GM12891 (cell line): Measurements from ENCODE around the gene GPR162.
A peak's percentile ranks its signal among the peaks of the same experiment; 100 is the strongest.

ENCODE experiments used
- POLR2A ChIP-seq: IDR thresholded peaks from 2 replicates; pipeline ENCODE4 v1.6.1; 2011; ENCODE audit warnings: low read depth, low read length, control low read depth
- POLR2AphosphoS5 ChIP-seq: IDR thresholded peaks from 2 replicates; pipeline ENCODE4 v1.6.1; 2011; ENCODE audit warnings: low read depth, low read length, control low read depth
- POU2F2 ChIP-seq: IDR thresholded peaks from 2 replicates; pipeline ENCODE4 v1.6.1; 2011; ENCODE audit warnings: low read depth, mild to moderate bottlenecking, control low read depth, low read length, moderate library complexity
- SPI1 ChIP-seq: IDR thresholded peaks from 2 replicates; pipeline ENCODE4 v1.6.1; 2011; ENCODE audit warnings: low read depth, low read length, control low read depth
- TAF1 ChIP-seq: IDR thresholded peaks from 2 replicates; pipeline ENCODE4 v1.6.1; 2011; ENCODE audit warnings: low read depth, low read length, control low read depth

DNA sequence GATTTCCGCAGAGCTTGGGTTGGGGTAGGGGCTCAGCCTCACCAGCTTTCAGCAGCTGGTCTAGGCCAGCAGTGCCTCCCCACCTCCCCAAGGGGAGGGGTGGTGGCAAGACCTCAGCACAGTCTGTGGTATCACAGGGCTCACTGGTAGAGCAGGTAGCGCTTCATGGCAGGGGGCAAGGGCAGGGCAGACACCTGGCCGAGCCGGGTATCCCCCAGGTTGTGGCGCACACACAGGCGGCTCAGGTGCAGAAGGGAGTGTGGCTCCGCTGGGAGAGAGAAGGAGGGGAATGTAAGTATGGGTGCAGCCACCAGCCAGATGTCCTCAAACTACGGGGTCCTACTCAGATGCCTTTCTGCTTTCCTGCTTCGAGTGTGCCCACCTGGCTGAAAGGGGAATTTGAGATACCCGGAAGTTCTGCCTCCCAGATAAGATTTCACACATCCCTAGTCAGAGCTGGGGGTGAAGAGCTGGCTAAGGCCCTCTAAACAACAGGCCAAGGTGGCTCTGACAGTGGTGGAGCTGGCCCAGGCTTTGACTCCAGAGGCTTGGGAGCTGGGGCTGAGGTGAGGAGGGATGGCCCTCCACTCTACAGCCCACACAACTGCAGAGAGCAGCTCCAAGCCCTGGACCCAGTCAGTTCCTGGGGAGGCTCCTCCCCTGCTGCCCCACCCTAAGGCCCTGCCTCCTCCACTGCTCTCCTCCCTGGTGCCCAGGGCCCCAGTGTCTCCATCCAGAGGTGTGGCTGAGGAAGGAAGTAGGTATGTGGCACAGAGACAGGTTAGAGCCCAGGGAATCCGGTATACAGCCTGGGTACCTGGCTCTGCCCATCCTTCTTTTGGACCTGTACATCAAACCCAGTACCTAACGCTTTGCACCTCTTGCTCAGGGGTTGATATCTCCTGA is 49.7 kb downstream of the GPR162 start:
- TF ChIP-seq POU2F2: peak; percentile 77
- peak; percentile 80 for TF ChIP-seq POLR2AphosphoS5
- TF ChIP-seq POLR2A: peak; percentile 63
- TF ChIP-seq TAF1: no peak
- TF ChIP-seq SPI1: no peak
